GM10847 (cell line): ENCODE results near the gene MICALL1.

Source experiments
- POLR2A ChIP-seq: IDR thresholded peaks from 2 replicates; pipeline ENCODE4 v1.6.1; 2011; ENCODE audit not compliant: insufficient read length; ENCODE audit errors: extremely low read depth

MICALL1 gene, protein sequence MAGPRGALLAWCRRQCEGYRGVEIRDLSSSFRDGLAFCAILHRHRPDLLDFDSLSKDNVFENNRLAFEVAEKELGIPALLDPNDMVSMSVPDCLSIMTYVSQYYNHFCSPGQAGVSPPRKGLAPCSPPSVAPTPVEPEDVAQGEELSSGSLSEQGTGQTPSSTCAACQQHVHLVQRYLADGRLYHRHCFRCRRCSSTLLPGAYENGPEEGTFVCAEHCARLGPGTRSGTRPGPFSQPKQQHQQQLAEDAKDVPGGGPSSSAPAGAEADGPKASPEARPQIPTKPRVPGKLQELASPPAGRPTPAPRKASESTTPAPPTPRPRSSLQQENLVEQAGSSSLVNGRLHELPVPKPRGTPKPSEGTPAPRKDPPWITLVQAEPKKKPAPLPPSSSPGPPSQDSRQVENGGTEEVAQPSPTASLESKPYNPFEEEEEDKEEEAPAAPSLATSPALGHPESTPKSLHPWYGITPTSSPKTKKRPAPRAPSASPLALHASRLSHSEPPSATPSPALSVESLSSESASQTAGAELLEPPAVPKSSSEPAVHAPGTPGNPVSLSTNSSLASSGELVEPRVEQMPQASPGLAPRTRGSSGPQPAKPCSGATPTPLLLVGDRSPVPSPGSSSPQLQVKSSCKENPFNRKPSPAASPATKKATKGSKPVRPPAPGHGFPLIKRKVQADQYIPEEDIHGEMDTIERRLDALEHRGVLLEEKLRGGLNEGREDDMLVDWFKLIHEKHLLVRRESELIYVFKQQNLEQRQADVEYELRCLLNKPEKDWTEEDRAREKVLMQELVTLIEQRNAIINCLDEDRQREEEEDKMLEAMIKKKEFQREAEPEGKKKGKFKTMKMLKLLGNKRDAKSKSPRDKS

DNA sequence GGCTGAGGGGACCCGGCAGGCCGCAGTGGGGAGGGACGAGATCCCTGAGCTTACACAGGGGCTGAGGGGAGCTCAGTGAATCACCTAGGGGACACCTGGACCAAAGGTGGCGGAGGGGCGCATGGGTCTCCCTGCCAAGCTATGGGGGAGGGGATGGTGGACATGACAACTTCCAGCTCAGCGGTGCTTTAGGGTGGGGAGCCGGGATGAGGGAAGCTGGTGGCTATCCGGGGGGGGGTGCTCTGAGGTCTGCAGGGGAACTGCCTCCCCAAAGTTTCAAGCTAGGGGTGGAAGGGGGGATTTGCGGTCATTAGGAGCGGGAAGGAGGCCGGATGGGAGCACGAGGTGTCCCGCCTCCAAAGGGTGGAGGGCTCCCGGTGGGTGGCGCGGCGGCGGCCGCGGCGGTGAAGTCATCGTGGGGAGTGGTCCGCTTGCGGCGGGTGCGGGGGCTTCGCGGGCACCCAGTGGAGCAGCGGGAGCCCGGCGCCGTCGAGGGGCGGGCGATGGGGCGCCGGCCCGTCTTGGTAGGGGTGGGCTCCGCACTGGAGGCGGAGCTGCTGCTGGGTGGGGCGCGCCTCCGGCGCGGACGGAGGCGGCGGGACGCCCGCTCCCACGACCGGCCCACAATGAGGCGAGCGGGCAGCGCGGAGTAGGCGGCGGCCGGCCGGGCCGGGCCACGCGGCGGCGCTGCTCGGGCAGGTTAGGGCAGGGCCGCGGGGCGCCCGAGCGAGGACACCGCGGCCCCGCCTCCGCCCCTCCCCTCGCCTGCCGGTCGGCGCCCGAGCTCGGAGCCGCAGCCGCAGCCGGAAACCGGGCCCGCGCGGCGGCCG is at the start of gene MICALL1:
Gene MICALL1 (plus strand): TSS at position 764 of the 830 bp plus-strand sequence. CDS start 126 bp downstream, outside the sequence.
- TF ChIP-seq POLR2A = no peak

- TF ChIP-seq POLR2A = no peak
These were observed 45.2 kb upstream of the MICALL1 start for GRCh38 chr22:37860796-37861421.

DNA sequence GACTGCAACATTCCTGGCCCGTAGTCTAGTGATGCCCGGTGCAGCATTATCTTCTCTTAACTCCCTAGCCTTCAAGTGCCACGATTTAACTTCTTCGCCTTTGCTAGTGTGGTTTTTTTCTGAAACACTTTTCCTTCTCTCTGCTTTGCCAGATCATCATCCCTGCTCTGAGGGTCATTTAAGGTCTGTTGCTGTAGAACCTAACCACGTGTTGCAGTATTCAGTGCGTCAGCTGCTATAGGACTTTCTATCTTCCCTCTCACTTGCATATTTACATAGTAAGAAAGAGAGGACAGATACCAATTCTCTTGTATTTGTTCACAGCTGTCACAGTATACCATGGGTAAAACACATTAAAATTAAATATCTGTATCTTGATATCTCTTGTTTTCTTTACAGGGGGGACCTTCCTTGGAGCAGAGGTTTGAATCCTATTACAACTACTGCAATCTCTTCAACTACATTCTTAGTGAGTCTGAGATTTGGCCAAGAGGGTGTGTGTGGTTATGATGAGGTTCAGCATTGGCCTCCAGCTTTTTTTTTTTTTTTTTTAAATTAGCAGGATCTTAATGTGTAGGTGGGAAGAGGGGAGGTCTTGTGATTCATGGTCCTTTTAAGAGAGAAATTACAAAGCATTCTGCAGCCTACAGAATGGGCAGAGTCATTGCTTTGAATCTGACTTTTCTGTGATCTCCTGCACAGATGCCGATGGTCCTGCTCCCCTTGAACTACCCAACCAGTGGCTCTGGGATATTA is 43.3 kb upstream of the MICALL1 start:
- TF ChIP-seq POLR2A = no peak

GRCh38 chr22:37865510-37865909 is 40.6 kb upstream of the MICALL1 start:
- TF ChIP-seq POLR2A = no peak

DNA sequence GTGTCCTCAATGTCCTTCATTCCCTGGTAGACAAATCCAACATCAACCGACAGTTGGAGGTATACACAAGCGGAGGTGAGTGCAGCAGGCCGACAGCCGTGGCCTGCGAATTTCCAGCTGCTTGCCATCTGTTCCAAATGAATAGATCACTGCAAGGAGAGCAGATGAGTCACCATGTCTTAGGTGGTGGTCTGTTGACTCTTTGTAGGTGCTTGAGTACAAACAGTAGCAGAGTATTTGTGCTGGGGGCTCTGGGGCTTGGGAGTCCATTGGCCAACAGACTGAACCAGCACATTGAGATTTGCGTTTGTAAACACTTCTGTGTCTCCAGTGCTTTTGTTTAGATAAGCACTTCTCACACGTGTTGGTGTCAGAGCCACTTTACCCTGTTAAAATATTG is 35.8 kb upstream of the MICALL1 start:
- TF ChIP-seq POLR2A = no peak

DNA sequence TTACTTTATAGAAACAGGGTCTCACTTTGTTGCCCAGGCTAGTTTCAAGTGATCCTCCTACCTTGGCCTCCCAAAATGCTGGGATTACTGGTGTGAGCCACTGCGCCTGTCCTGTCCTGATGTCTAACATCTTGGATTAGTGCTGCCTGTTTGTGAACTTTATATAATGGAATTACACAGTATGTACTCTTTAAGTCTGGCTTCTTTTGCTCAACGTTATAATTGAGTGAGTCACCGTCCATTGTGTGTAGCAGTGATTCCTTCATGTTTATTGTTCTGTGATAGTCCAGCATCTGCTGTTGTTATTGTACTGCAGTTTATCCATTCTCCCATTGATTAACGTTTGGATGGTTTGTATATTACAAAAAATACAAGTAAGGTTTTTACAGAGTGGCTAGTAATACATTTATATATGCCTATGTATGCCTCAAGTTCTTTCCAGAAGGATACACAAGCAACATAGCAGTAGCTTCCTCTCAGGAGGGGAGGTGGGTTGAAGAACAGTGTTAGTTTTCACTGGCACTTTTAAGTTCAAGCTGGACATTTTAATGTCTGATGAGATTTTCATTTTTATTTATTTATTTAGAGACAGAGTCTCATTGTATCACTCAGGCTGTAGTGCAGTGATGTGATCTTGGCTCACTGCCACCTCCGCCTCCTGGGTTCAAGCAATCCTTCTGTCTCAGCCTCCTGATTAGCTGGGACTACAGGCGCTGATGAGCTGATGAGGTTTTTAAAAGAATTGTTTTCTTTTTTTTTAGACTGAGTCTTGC is 25.2 kb upstream of the MICALL1 start:
- no peak for TF ChIP-seq POLR2A

DNA sequence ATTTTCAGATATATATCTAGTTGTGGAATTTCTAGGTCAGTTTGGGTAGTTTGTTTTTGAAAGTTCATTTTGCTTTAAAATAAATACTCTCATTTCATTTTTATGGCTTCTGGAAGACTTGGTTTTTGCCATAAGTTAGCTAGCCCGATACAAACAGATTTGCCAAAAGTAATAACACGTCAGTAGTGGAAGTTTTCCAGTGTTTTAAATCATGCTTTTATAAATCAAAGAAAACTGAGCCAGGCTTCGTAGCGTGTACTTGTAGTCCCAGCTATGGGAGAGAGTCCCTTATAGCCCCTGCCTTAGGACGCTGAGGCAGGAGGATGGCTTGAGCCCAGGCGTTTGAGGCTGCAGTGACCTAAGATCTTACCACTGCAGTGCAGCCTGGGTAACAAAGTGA is 21.7 kb upstream of the MICALL1 start:
- TF ChIP-seq POLR2A = no peak

DNA sequence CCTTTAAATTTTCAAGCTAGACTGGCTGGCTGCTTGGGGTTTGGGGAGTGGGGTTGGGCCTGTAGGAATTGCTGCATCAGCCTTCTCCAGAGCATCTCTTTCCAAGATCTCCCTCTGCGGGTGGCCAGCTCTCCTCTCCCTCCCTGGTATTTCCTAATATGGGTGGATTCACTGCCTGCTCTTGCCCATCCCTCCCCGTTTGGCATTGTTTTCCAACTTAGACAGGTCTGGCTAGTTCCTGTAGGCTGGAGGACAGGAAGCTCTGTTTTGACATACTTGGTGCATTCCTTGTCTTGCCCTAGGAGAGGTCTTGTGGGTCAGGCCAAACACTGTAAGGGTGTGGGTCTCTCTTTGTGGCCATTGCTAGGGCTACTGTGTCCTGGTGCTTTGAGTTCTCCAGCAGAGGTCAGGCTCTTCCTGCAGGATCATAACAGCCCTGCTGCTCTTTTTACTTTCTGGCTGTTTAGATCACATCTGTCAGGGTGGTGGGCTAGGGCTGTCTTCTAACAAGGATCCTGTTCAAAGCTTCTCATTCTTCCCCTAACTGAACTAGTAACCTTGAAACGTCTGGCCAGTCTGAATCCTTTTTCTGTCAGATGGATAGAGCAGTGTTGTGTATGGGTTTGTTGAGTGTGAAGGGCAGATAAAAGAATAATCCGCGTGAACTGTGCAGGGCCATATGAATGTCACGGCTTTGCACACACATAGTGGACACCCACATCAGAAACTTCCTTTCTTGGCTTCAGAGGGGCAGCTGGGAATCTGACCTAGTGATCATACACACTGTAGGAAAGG is 18.3 kb upstream of the MICALL1 start:
- TF ChIP-seq POLR2A = no peak

- no peak for TF ChIP-seq POLR2A
These were observed 14.2 kb upstream of the MICALL1 start for GRCh38 chr22:37891926-37892325.

- TF ChIP-seq POLR2A = no peak
These were observed 13.3 kb upstream of the MICALL1 start for GRCh38 chr22:37892566-37893335.

- no peak for TF ChIP-seq POLR2A
These were observed 12.5 kb upstream of the MICALL1 start for GRCh38 chr22:37893583-37893983.
